Colonic mucosa (tissue), 4 donors: Measurements from ENCODE around the gene SOX30. TPM values are rescaled to one million over a fixed set of nuclear protein-coding genes. Genes with fewer than 3 reads are reported as not detected.
"Not testable (repeated sequence)": the region's sequence is repeated elsewhere in the genome, so short reads cannot be mapped to it uniquely, and the experiment has no call there.

Experiments
- DNase-seq: peaks from one replicate; pipeline ENCODE4 v3.0.0-alpha.2; 2020
- H3K27ac ChIP-seq: fragments of 200-600 bp; one replicate; pipeline ENCODE4 v1.8.0; 2021
- H3K27me3 ChIP-seq: fragments of 200-600 bp; one replicate; pipeline ENCODE4 v1.8.0; 2021
- H3K36me3 ChIP-seq: fragments of 200-600 bp; one replicate; pipeline ENCODE4 v1.8.0; 2021
- H3K4me1 ChIP-seq: fragments of 200-600 bp; one replicate; pipeline ENCODE4 v1.8.0; 2021; ENCODE audit warnings: mild to moderate bottlenecking
- H3K4me3 ChIP-seq: fragments of 200-600 bp; one replicate; pipeline ENCODE4 v1.8.0; 2021
- H3K9ac ChIP-seq, 2 donors: one replicate each; pipeline ENCODE4 v1.7.0; 2013; ENCODE audit warnings: control low read depth in 2 of 2, low read depth in 2 of 2, low read length in 2 of 2
- H3K9me3 ChIP-seq: fragments of 200-600 bp; one replicate; pipeline ENCODE4 v1.8.0; 2021
- intact Hi-C: fragments of 100-400 bp; cut with DNase I; formaldehyde crosslinking; loops from one replicate; pipeline ENCODE4 v1.14.1; 2022
- total RNA-seq, 2 donors: library from RNA; stranded (reverse); fragmentation: NEBNext Ultra II Directional in 1 of 2; extraction: Animal tissue kit (Norgen Biotek cat#: 25700) in 1 of 2; gene quantifications; one replicate each; pipeline ENCODE4 v1.2.1, GENCODE V29; 2021
- TF ChIP-seq, protein P1 (sequence below): fragments of 200-600 bp; IDR thresholded peaks from one replicate; pipeline ENCODE4 v1.8.0; 2022; ENCODE audit warnings: antibody characterized with exemption, mild to moderate bottlenecking
- donor health status: healthy.
- donor health status: DM: no; HTN: no; CAD: no.
- donor health status: DM: no; HTN: no; CAD: no.

The SOX30 gene
- total RNA-seq, result under 1 TPM; 0.08 to 0.42 TPM

DNA sequence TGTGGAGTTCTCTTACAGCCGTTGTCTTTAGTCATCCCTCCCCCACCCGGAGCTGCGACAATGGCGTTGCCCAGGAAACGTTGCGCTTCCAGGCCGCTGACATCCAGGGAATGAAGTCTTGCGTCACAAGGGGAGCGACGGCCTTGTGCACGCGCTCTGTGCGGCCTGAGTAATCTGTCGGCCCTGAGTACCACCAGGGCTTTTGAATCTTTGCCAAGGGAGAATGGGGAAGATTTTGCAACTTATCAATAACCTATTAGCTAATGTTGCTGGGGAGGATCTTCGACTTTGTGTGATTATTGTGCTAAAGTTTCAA lies at the start of gene SOX30:
Gene SOX30, minus strand, starts transcription at position 62 of the 316 bp plus-strand sequence. CDS start 360 bp downstream, outside the sequence.
- TF ChIP-seq, protein P1, sequence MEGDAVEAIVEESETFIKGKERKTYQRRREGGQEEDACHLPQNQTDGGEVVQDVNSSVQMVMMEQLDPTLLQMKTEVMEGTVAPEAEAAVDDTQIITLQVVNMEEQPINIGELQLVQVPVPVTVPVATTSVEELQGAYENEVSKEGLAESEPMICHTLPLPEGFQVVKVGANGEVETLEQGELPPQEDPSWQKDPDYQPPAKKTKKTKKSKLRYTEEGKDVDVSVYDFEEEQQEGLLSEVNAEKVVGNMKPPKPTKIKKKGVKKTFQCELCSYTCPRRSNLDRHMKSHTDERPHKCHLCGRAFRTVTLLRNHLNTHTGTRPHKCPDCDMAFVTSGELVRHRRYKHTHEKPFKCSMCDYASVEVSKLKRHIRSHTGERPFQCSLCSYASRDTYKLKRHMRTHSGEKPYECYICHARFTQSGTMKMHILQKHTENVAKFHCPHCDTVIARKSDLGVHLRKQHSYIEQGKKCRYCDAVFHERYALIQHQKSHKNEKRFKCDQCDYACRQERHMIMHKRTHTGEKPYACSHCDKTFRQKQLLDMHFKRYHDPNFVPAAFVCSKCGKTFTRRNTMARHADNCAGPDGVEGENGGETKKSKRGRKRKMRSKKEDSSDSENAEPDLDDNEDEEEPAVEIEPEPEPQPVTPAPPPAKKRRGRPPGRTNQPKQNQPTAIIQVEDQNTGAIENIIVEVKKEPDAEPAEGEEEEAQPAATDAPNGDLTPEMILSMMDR, result no peak
- Histone ChIP-seq H3K4me3 (peak within 1 kb of the TSS; percentile 42), H3K27ac (no peak within 1 kb of the TSS), H3K9me3 (no peaks in the 10 kb centered on the region), H3K27me3 (no peaks in the 10 kb centered on the region), H3K36me3 (no peaks in the 10 kb centered on the region), H3K9ac (peak within 1 kb of the TSS in 1 of 2 donors; percentile 76), H3K4me1 (no peaks in the 10 kb centered on the region)
- DNase-seq, result no peak
- intact Hi-C loops, result no loop called here

DNA sequence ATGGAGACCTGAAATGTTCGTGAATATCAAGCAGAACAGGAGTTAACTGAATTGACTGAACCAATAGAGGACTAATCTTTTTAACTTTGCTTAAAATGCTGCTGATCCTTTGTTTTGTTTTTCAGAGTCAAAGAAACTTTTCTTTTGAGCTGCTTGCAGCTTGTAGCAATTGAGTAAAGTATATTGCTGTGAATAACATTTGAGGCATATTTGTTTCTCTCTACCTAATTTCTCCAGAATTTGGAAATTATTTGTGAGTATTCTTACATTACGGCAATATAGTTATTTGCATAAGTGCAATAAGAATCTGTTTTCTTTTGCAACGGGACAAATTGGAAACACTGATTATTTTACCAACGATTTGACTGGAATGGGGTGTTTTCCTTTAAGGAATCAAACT lies 46.4 kb upstream of the SOX30 start:
- H3K9me3 ChIP-seq, H3K4me1 ChIP-seq, intact Hi-C loops, H3K9ac ChIP-seq, H3K4me3 ChIP-seq, H3K27me3 ChIP-seq, DNase-seq, H3K27ac ChIP-seq, H3K36me3 ChIP-seq: not testable (repeated sequence)

DNA sequence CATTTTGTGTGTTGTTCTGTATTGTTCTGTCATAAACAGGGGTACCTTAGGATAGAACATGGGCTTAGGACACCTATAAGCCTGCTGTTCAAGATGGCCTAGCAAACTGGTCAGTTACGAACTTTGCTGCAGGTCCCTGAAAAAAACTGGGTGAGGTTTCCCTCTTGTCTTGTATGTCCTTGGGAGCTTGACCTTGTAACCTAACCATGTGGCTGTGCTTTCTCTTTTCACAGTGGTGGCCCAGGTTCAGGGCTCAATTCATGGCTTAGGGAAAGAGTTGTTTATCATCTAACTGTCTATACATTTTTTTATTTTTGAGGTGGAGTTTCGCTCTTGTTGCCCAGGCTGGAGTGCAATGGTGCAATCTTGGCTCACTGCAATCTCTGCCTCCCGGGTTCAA lies 43.9 kb upstream of the SOX30 start:
- H3K9me3 ChIP-seq, DNase-seq, intact Hi-C loops, H3K36me3 ChIP-seq, H3K9ac ChIP-seq, H3K4me3 ChIP-seq, H3K27me3 ChIP-seq, H3K27ac ChIP-seq, H3K4me1 ChIP-seq: not testable (repeated sequence)

DNA sequence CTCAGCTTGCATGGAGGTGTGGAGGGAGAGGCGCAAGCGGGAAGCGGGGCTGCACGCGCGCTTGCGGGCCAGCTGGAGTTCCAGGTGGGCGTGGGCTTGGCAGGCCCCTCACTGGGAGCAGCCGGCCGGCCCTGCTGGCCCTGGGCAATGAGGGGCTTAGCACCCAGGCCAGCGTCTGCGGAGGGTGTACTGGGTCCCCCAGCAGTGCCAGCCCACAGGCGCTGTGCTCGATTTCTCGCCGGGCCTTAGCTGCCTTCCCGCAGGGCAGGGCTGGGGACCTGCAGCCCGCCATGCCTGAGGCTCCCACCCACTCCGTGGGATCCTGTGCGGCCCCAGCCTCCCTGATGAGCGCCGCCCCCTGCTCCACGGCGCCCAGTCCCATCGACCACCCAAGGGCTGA lies 41.6 kb upstream of the SOX30 start:
- H3K9me3 ChIP-seq, H3K4me3 ChIP-seq, H3K27ac ChIP-seq, DNase-seq, H3K27me3 ChIP-seq, H3K4me1 ChIP-seq, intact Hi-C loops, H3K36me3 ChIP-seq, H3K9ac ChIP-seq: not testable (repeated sequence)

DNA sequence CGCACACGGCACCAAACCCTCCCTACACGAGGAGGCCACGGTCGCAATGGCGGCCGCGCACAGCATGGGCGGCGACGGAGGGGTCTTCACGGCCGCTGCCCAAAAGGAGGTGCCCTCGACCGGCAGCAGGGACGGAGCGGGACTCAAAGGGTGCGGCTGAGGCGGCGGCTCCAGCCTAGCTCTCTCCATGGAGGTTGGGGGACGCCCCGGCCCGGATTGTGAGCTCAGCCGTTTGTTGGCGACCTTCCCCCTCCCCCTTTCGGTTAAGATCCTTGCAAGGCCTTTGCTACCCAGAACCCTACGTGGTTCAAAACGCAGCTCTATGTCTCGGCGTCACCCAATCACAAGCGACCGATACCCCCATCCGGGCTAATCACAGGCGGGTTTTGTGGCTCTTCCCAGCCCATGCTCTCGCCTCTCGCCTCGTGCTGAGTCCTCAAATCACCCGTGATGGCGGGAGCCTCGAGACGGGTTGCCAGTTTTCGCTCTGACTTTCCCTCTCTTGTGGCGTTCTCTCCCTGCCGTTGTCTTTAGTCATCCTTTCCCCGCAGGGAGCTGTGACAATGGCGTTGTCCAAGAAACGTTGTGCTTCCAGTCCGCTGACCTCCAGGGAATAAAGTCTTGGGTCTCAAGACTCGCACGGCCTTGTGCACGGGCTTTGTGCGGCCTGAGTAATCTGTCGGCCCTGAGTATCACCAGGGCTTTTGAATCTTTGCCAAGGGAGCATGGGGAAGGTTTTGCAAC lies 38.6 kb upstream of the SOX30 start:
- Histone ChIP-seq H3K4me1 (no peaks in the 10 kb centered on the region), H3K9me3 (no peaks in the 10 kb centered on the region), H3K27ac (no peak overlapping the region), H3K27me3 (no peaks in the 10 kb centered on the region), H3K9ac (no peak overlapping the region), H3K36me3 (no peaks in the 10 kb centered on the region), H3K4me3 (no peak overlapping the region)
- no peak for DNase-seq
- TF ChIP-seq, protein P1, result no peak
- intact Hi-C loops, result no loop called here

DNA sequence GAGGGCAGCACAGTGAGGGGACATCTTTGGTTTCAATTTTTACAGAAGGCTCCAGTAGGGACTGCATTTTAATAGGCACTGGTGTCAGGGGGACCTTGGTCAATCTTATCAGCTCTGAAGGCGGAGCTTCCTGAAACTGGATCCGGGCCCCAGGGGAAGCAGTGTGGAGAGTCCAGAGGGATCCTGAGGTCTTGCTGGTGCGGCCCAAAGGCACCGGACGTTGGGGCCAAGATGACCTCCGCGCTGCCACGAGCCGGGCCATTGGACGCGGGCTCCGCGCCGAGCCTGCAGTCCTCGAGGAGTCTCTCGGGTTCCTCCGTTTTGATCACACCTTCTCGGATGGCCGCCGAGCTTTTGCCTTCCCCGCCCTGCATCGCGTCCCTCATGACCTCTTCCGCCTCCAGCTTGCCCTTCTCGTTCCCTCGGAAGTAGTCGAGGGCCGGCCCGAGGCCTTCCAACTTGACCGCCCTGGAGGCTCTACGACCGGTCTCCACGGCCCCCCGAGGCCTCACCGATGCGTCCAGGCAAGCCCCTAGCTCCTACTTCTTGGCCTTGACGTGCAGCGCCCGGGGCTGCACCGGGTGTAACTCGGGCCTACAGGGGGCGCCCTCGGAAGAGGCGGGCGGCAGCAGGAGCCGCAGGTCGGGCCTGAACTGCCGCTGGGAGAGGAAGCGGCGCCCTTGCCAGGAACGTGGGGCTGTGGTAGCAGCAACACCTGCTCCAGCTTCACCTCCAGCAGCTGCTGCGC lies 37.9 kb upstream of the SOX30 start:
- H3K4me3 ChIP-seq, result no peak overlapping the region
- intact Hi-C loops, result no loop called here
- H3K4me1 ChIP-seq, result no peaks in the 10 kb centered on the region
- no peak overlapping the region for H3K9ac ChIP-seq
- no peaks in the 10 kb centered on the region for H3K27me3 ChIP-seq
- H3K9me3 ChIP-seq, result no peaks in the 10 kb centered on the region
- H3K27ac ChIP-seq, result no peak overlapping the region
- no peak for DNase-seq
- TF ChIP-seq, protein P1, result no peak
- no peaks in the 10 kb centered on the region for H3K36me3 ChIP-seq

DNA sequence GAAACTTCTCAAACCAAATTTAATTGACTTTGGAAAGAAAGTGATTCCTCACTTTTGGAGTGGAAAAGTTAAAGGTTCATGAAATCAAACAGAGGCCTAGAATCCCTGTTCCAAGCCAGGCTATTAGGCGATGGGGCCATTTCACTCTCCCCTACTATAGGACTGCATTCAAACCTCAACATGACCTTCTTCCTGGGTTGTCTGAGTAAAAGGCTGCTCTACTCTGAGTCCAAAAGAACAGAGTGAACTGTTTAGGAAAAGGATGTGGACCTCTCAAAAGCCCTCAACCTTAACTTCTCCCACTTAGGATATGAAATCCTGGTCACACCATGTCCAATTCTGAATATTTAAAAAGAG lies 34.9 kb upstream of the SOX30 start:
- H3K4me1 ChIP-seq, result no peaks in the 10 kb centered on the region
- H3K4me3 ChIP-seq, result no peak overlapping the region
- H3K9me3 ChIP-seq, result no peaks in the 10 kb centered on the region
- no peaks in the 10 kb centered on the region for H3K36me3 ChIP-seq
- DNase-seq, result no peak
- intact Hi-C loops, result no loop called here
- H3K9ac ChIP-seq, result no peak overlapping the region
- TF ChIP-seq, protein P1, result no peak
- no peak overlapping the region for H3K27ac ChIP-seq
- no peaks in the 10 kb centered on the region for H3K27me3 ChIP-seq

DNA sequence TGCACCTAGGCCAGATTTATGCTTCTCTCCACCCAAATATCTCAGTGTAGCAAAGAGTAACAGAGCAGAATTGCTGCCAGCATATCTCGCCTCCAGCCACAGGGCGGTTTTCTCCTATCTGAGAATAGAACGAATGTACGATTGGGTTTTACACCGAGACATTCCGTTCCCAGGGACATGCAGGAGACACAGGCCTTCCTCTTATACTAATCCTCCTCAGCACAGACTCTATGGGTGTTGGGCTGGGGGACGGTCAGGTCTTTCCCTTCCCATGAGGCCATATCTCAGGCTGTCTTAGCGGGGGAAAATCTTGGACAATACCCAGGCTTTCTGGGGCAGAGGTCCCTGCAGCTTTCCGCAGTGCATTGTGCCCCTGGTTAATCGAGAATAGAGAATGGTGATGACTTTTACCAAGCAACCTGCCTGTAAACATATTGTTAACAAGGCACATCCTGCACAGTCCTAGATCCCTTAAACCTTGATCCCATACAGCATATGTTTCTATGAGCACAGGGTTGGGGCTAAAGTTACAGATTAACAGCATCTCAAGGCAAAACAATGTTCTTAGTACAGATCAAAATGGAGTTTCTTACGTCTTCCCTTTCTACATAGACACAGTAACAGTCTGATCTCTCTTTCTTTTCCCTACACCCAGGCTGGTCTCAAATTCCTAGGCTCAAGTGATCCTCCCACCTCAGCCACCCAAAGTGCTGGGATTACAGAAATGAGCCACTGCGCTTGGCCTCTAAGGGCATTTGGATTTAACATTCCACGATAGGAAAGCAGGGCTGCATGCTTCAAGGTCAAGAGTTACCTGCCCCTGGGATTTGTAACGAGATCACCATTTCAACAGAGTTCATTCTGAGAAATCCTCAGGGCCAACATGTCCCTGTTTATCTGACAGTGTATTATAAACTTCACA lies 34.3 kb upstream of the SOX30 start:
- H3K9me3 ChIP-seq, H3K4me1 ChIP-seq, H3K36me3 ChIP-seq, H3K4me3 ChIP-seq, intact Hi-C loops, H3K27me3 ChIP-seq, H3K9ac ChIP-seq, DNase-seq, H3K27ac ChIP-seq: not testable (repeated sequence)
